ENCODE data around the gene BEST1. TPM values are rescaled to one million over a fixed set of nuclear protein-coding genes. Genes with fewer than 3 reads are reported as not detected.

Gene BEST1
- total and polyA plus RNA-seq, 2 of the 13 experiments (the other 11 are each of a cell fraction or from before 2014, with no cell fraction given) = 0.09 to 0.65 TPM

GRCh38 chr11:61967116-61967923 lies 17.2 kb downstream of the BEST1 start, which contains the start of gene FTH1 (continued):
- TF ChIP-seq ZFYVE20 (CRISPR knock-in tag; IDR thresholded peaks at IDR 0.05; ENCODE audit: borderline replicate concordance, low read depth) (no peak), ATF6 (CRISPR knock-in tag; conservative IDR thresholded peaks at IDR 0.05) (no peak), HOXA3 (CRISPR knock-in tag; IDR thresholded peaks at IDR 0.05) (peak; percentile 73), FOXO1 (CRISPR knock-in tag; IDR thresholded peaks at IDR 0.05) (peak; percentile 32; the same call in 1 of the 2 replicates), MBNL3 (CRISPR knock-in tag; conservative IDR thresholded peaks at IDR 0.05) (no peak), SKIL (CRISPR knock-in tag; IDR thresholded peaks at IDR 0.05; ENCODE audit: borderline replicate concordance) (peak; percentile 50; the same call in 1 of the 2 replicates), MXD3 (CRISPR knock-in tag; IDR thresholded peaks at IDR 0.05) (no peak), MAFG (CRISPR knock-in tag; IDR thresholded peaks at IDR 0.05) (no peak), ATM (IDR thresholded peaks at IDR 0.05; ENCODE audit: borderline replicate concordance) (no peak), PRDM15 (CRISPR knock-in tag; IDR thresholded peaks at IDR 0.05) (no peak), ZNF672 (CRISPR knock-in tag; IDR thresholded peaks at IDR 0.05) (0 out of 2 replicates have a peak, but pooled peaks have one; percentile 68), ZNF652 (CRISPR knock-in tag; IDR thresholded peaks at IDR 0.05; ENCODE audit: borderline replicate concordance, low read depth) (no peak), ZMAT3 (CRISPR knock-in tag; conservative IDR thresholded peaks at IDR 0.05) (0 out of 2 replicates have a peak, but pooled peaks have one; percentile 60), ATF1 (CRISPR knock-in tag; IDR thresholded peaks at IDR 0.05) (no peak), STAT5B (CRISPR knock-in tag; IDR thresholded peaks at IDR 0.05) (no peak), ZNF749 (CRISPR knock-in tag; IDR thresholded peaks at IDR 0.05; ENCODE audit: borderline replicate concordance) (peak; percentile 63)
